ENCODE data around the gene NDUFC1.

- TF ChIP-seq, protein P1, sequence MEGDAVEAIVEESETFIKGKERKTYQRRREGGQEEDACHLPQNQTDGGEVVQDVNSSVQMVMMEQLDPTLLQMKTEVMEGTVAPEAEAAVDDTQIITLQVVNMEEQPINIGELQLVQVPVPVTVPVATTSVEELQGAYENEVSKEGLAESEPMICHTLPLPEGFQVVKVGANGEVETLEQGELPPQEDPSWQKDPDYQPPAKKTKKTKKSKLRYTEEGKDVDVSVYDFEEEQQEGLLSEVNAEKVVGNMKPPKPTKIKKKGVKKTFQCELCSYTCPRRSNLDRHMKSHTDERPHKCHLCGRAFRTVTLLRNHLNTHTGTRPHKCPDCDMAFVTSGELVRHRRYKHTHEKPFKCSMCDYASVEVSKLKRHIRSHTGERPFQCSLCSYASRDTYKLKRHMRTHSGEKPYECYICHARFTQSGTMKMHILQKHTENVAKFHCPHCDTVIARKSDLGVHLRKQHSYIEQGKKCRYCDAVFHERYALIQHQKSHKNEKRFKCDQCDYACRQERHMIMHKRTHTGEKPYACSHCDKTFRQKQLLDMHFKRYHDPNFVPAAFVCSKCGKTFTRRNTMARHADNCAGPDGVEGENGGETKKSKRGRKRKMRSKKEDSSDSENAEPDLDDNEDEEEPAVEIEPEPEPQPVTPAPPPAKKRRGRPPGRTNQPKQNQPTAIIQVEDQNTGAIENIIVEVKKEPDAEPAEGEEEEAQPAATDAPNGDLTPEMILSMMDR (optimal IDR thresholded peaks at IDR 0.05 in 1 of 3, IDR thresholded peaks at IDR 0.05 in 1 of 3, conservative IDR thresholded peaks at IDR 0.05 in 1 of 3; ENCODE audit: extremely low read depth in 1 of 3, insufficient read depth in 2 of 3, low read length in 3 of 3), result no peak
- TF ChIP-seq EZH2 (IDR thresholded peaks at IDR 0.05; ENCODE audit: low read length), result no peak
Observed at GRCh38 chr4:139314047-139314800, 11.9 kb upstream of the NDUFC1 start.

All from keratinocyte (primary cell).